ENCODE results near the gene DIAPH2. TPM values are rescaled to one million over a fixed set of nuclear protein-coding genes. Genes with fewer than 3 reads are reported as not detected.

The DIAPH2 gene
- total RNA-seq, 1 donor from 2014 or later = 34.2 TPM

GRCh38 chrX:97016106-97016505 lies 331.5 kb downstream of the DIAPH2 start:
- ATAC-seq (no peak), DNase-seq (no peak)
- Histone ChIP-seq H3K4me3 (no peak overlapping the region), H3K4me1 (no peaks in the 10 kb centered on the region), H3K36me3 (no peaks in the 10 kb centered on the region), H3K27me3 (ENCODE audit: low read depth) (no peaks in the 10 kb centered on the region), H3K27ac (no peak overlapping the region), H3K9me3 (no peaks in the 10 kb centered on the region)
- TF ChIP-seq, protein P1, sequence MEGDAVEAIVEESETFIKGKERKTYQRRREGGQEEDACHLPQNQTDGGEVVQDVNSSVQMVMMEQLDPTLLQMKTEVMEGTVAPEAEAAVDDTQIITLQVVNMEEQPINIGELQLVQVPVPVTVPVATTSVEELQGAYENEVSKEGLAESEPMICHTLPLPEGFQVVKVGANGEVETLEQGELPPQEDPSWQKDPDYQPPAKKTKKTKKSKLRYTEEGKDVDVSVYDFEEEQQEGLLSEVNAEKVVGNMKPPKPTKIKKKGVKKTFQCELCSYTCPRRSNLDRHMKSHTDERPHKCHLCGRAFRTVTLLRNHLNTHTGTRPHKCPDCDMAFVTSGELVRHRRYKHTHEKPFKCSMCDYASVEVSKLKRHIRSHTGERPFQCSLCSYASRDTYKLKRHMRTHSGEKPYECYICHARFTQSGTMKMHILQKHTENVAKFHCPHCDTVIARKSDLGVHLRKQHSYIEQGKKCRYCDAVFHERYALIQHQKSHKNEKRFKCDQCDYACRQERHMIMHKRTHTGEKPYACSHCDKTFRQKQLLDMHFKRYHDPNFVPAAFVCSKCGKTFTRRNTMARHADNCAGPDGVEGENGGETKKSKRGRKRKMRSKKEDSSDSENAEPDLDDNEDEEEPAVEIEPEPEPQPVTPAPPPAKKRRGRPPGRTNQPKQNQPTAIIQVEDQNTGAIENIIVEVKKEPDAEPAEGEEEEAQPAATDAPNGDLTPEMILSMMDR (IDR thresholded peaks at IDR 0.05) = no peak
- intact Hi-C loops (cut with DNase I) = no loop called here

DNA sequence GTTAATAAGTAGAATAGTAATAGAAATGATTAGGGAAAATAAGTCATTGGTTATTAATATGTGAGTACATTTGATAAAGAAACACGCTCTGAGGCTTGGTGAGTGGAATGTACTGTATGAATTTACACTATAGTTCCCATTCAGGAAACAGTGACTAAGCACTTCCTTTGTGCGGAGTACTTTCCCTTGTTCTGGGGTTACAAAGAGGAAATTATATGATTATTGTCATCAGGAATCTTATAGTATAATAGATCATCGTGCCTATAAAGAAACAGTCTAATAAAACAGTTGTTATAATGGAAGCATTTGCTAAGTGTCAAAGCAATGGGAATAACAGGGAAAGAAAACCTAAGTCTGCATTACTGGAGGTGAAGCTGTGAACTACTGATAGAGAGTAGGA lies 337.0 kb downstream of the DIAPH2 start:
- Histone ChIP-seq H3K4me3 (no peak overlapping the region), H3K9me3 (no peaks in the 10 kb centered on the region), H3K4me1 (no peaks in the 10 kb centered on the region), H3K36me3 (no peaks in the 10 kb centered on the region), H3K27ac (no peak overlapping the region), H3K27me3 (ENCODE audit: low read depth) (no peaks in the 10 kb centered on the region)
- ATAC-seq (no peak), DNase-seq (no peak)
- intact Hi-C loops (cut with DNase I) = no loop called here
- TF ChIP-seq, protein P1 (IDR thresholded peaks at IDR 0.05) = no peak

- TF ChIP-seq, protein P1 (IDR thresholded peaks at IDR 0.05) = no peak
- Histone ChIP-seq H3K27me3 (ENCODE audit: low read depth) (no peaks in the 10 kb centered on the region), H3K27ac (no peak overlapping the region), H3K4me3 (no peak overlapping the region), H3K36me3 (no peaks in the 10 kb centered on the region), H3K4me1 (no peaks in the 10 kb centered on the region), H3K9me3 (no peaks in the 10 kb centered on the region)
- ATAC-seq (no peak), DNase-seq (no peak)
- intact Hi-C loops (cut with DNase I) = no loop called here
These were observed 341.8 kb downstream of the DIAPH2 start for GRCh38 chrX:97026406-97026805.

DNA sequence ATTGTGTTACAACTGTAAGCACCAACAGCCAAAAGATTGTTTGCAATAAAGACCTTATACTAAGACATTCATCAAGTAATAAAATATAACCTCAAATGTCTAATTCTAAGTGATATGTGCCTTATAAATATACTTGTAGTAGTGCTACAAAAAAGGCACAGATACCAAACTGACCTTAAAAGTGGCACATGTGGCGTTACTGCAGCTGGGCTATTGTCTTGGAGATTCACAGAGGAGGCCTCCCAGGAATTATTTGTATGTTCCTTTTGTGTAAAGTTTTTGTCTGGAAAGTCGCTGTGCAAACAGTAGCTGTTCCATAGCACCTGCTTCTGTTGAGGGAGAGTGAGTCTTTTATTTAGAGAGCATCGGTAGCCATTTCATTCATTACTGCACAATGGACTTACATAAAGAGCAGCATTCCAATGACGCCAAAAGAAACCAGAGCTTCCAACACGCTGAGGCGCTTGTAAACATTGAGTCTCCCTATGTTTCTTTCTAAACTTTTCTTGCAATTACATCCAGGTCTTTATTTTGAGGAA lies 342.8 kb downstream of the DIAPH2 start:
- DNase-seq = no peak
- intact Hi-C loops (cut with DNase I) = no loop called here

GRCh38 chrX:97030463-97030862 lies 345.8 kb downstream of the DIAPH2 start:
- TF ChIP-seq, protein P1 (IDR thresholded peaks at IDR 0.05) = no peak
- Histone ChIP-seq H3K27ac (no peak overlapping the region), H3K9me3 (no peaks in the 10 kb centered on the region), H3K4me3 (no peak overlapping the region), H3K36me3 (no peaks in the 10 kb centered on the region), H3K4me1 (no peaks in the 10 kb centered on the region), H3K27me3 (ENCODE audit: low read depth) (no peaks in the 10 kb centered on the region)
- intact Hi-C loops (cut with DNase I) = no loop called here
- no peak for ATAC-seq
- DNase-seq = no peak

More for the DNA sequence above, 342.8 kb downstream of the DIAPH2 start:
- TF ChIP-seq, protein P1 (IDR thresholded peaks at IDR 0.05) = no peak
- ATAC-seq = no peak
- H3K36me3 ChIP-seq = no peaks in the 10 kb centered on the region
- no peak overlapping the region for H3K27ac ChIP-seq
- H3K27me3 ChIP-seq (ENCODE audit: low read depth) = no peaks in the 10 kb centered on the region
- no peaks in the 10 kb centered on the region for H3K9me3 ChIP-seq
- H3K4me1 ChIP-seq = no peaks in the 10 kb centered on the region
- no peak overlapping the region for H3K4me3 ChIP-seq

All from lower lobe of right lung (tissue), 2 donors.